Heart left ventricle (tissue), 16 donors: Measurements from ENCODE around the gene TIGD4. TPM values are rescaled to one million over a fixed set of nuclear protein-coding genes. Genes with fewer than 3 reads are reported as not detected.

Source experiments
- ATAC-seq, 4 donors: fragments of 200-7000 bp; cut with Tn5 transposase; one replicate each; pipeline ENCODE4 v1.9.1; 2020 to 2022; ENCODE audit warnings: moderate library complexity in 4 of 4, mild to moderate bottlenecking in 3 of 4, moderate number of reproducible peaks in 1 of 4
- DNase-seq, 5 donors: peaks; one replicate each; pipeline ENCODE4 v3.0.0-alpha.2; 2020
- H3K27ac ChIP-seq, 12 donors: fragments of 200-600 bp; sonication (generic) in 4 of 12; one replicate each; pipeline versions ENCODE4 v1.5.0 to v1.8.0; 2016 to 2022; ENCODE audit warnings: mild to moderate bottlenecking in 2 of 12
- H3K27me3 ChIP-seq, 9 donors: fragments of 200-600 bp; sonication (generic) in 2 of 9; one replicate each; pipeline versions ENCODE4 v1.5.1 to v1.8.0; 2016 to 2022; ENCODE audit warnings: mild to moderate bottlenecking in 3 of 9
- H3K36me3 ChIP-seq, 9 donors: fragments of 200-600 bp; sonication (generic) in 2 of 9; one replicate each; pipeline versions ENCODE4 v1.5.0 to v1.8.0; 2018 to 2022; ENCODE audit warnings: mild to moderate bottlenecking in 2 of 9
- H3K4me1 ChIP-seq, 12 donors: fragments of 200-600 bp; sonication (generic) in 4 of 12; one replicate each; pipeline versions ENCODE4 v1.5.0 to v1.8.0; 2016 to 2022; ENCODE audit warnings: mild to moderate bottlenecking in 3 of 12
- H3K4me3 ChIP-seq, 12 donors: fragments of 200-600 bp; sonication (generic) in 4 of 12; one replicate each; pipeline versions ENCODE4 v1.5.0 to v1.8.0; 2017 to 2022; ENCODE audit warnings: mild to moderate bottlenecking in 9 of 12, moderate library complexity in 4 of 12
- H3K9me3 ChIP-seq, 12 donors: fragments of 200-600 bp; sonication (generic) in 4 of 12; one replicate each; pipeline versions ENCODE4 v1.5.0 to v1.8.0; 2016 to 2022; ENCODE audit warnings: mild to moderate bottlenecking in 1 of 12
- POLR2A ChIP-seq, 2 donors: fragments of 450-650 bp; IDR thresholded peaks; one replicate each; pipeline ENCODE4 v1.6.1; 2017; ENCODE audit warnings: antibody characterized with exemption in 2 of 2, mild to moderate bottlenecking in 2 of 2, moderate library complexity in 2 of 2
- WGBS, 4 donors: extraction: QIAGEN DNeasy Blood & Tissue Kit in 2 of 4; methylation state at CpG; one replicate each; pipeline versions ENCODE4 v1.1.5 to v1.1.7; 2013 to 2018; 5-methylcytosine and 5-hydroxymethylcytosine counted together
- intact Hi-C, 10 donors: fragments of 100-400 bp; cut with DNase I; formaldehyde crosslinking; loops; one replicate each; pipeline versions ENCODE4 v1.11.1 to v1.14.2; 2022
- polyA plus RNA-seq, 2 donors: library from polyadenylated mRNA; stranded (reverse); fragments of 200-250 nt; gene quantifications; one replicate each; pipeline ENCODE4 v1.2.3, GENCODE V29; 2013
- total RNA-seq, 9 donors: library from RNA; depleted of rRNA in 2 of 9; stranded (reverse); fragments of >200 nt in 2 of 9; fragmentation: NEBNext Ultra II Directional in 3 of 9; extraction: Animal tissue kit (Norgen Biotek cat#: 25700) in 3 of 9; gene quantifications; one replicate each; pipeline versions ENCODE4 v1.1.0 to v1.2.4, GENCODE V29; 2016 to 2023
- TF ChIP-seq, protein P1 (sequence below), 12 donors: fragments of 200-600 bp; sonication (generic) in 4 of 12; IDR thresholded peaks; one replicate each; pipeline versions ENCODE4 v1.5.0 to v1.8.0; 2018 to 2022; ENCODE audit warnings: antibody characterized with exemption in 12 of 12, mild to moderate bottlenecking in 5 of 12
- donor health status: ischemic (EF 13 %, LVEDD 7.1; RV severe dilation, severe dysfunction).
- donor health status: healthy with polysubstance abuse.
- donor health status: DM: no; HTN: yes; CAD: no.
- donor health status: DM: no; HTN: no; CAD: no.
- donor health status: ischemic (EF 25% LVEDD 6.9; RV normal size, moderate dysfunction).
- donor health status: ischemic (EF 25% LVEDD 5.7; RV mildly dilated, moderate dysfunction).
- donor health status: healthy.
- donor health status: DM: yes; HTN: yes; CAD: no.
- donor health status: ischemic (EF 35%, LVEDD 5.7; RV mildly dilated, moderate dysfunction).
- donor health status: nonischemic (EF 11% LVEDD 7.7; RV severe dilation, severe dysfunction).
- donor health status: DM: yes; HTN: yes; CAD: no.
- donor health status: PGD.
- donor health status: ischemic (EF 29% LVEDD 5.4; RV normal size, mild dysfunction).
- donor health status: nonischemic (EF 23%, LVEDD 6.1; RV moderate dilation, normal function).

TIGD4 gene
- total and polyA plus RNA-seq, 11 donors, result 0.15 to 0.50 (median 0.32) TPM; not detected in 1

- Histone ChIP-seq H3K36me3 (peaks cover 0 to 9% (median 0%) of the 10 kb centered on the region in 9 donors), H3K27me3 (no peaks in the 10 kb centered on the region), H3K4me3 (no peak overlapping the region), H3K27ac (peak overlapping the region in 1 of 12 donors; percentile 9), H3K4me1 (peaks cover 0 to 58% (median 22%) of the 10 kb centered on the region in 12 donors), H3K9me3 (no peaks in the 10 kb centered on the region)
- intact Hi-C loops, result no loop called here
- DNase-seq (peak in 1 of 5 donors; percentile 15), ATAC-seq (no peak)
- TF ChIP-seq POLR2A (IDR thresholded peaks at IDR 0.05), result no peak
- TF ChIP-seq, protein P1, sequence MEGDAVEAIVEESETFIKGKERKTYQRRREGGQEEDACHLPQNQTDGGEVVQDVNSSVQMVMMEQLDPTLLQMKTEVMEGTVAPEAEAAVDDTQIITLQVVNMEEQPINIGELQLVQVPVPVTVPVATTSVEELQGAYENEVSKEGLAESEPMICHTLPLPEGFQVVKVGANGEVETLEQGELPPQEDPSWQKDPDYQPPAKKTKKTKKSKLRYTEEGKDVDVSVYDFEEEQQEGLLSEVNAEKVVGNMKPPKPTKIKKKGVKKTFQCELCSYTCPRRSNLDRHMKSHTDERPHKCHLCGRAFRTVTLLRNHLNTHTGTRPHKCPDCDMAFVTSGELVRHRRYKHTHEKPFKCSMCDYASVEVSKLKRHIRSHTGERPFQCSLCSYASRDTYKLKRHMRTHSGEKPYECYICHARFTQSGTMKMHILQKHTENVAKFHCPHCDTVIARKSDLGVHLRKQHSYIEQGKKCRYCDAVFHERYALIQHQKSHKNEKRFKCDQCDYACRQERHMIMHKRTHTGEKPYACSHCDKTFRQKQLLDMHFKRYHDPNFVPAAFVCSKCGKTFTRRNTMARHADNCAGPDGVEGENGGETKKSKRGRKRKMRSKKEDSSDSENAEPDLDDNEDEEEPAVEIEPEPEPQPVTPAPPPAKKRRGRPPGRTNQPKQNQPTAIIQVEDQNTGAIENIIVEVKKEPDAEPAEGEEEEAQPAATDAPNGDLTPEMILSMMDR (IDR thresholded peaks at IDR 0.05), result peak in 2 of 12 donors; percentile 17 to 19
- 84 to 87% (median 85%) methylated on average over 4 of the region's 4 CpGs for WGBS, 4 donors
Observed at GRCh38 chr4:152784490-152785350, 5.2 kb upstream of the TIGD4 start.

- peaks cover 0 to 53% (median 23%) of the 10 kb centered on the region in 12 donors for H3K4me1 ChIP-seq
Observed at GRCh38 chr4:152780267-152780778, 793 bp upstream of the TIGD4 start.

GRCh38 chr4:152778656-152779512 lies 646 bp downstream of the TIGD4 start:
- Histone ChIP-seq H3K36me3 (peaks cover 0 to 4% (median 0%) of the 10 kb centered on the region in 9 donors), H3K4me3 (peak overlapping the region; percentile 55 to 93 (median 78)), H3K27me3 (no peaks in the 10 kb centered on the region), H3K4me1 (peaks cover 0 to 39% (median 20%) of the 10 kb centered on the region in 12 donors), H3K27ac (peak overlapping the region in 11 of 12 donors; percentile 75 to 94 (median 88)), H3K9me3 (no peaks in the 10 kb centered on the region)
- peak in 1 of 5 donors; percentile 23 for DNase-seq
- peak; percentile 1 to 29 (median 15) for ATAC-seq
- 1 to 3% (median 2%) methylated on average over 30 of the region's 30 CpGs for WGBS, 4 donors
- intact Hi-C loops, result no loop called here
- TF ChIP-seq POLR2A (IDR thresholded peaks at IDR 0.05), result no peak
- TF ChIP-seq, protein P1 (IDR thresholded peaks at IDR 0.05), result no peak

More at GRCh38 chr4:152780267-152780778, 793 bp upstream of the TIGD4 start:
- intact Hi-C loops, result no loop called here
- TF ChIP-seq, protein P1 (IDR thresholded peaks at IDR 0.05), result no peak
- no peak for TF ChIP-seq POLR2A (IDR thresholded peaks at IDR 0.05)
- Histone ChIP-seq H3K9me3 (no peaks in the 10 kb centered on the region), H3K36me3 (peaks cover 0 to 6% (median 0%) of the 10 kb centered on the region in 9 donors), H3K27me3 (no peaks in the 10 kb centered on the region), H3K27ac (peak overlapping the region; percentile 65 to 94 (median 88)), H3K4me3 (peak overlapping the region; percentile 55 to 93 (median 78))
- 0 to 1% (median 1%) methylated on average over 8 to 14 of the region's 14 CpGs for WGBS, 4 donors
- DNase-seq (peak in 3 of 5 donors; percentile 11 to 54 (median 22)), ATAC-seq (peak in 3 of 4 donors; percentile 9 to 29 (median 13))
